Activated naive CD8-positive, alpha-beta T cell treated with anti-CD3 and anti-CD28 coated beads, Interleukin-2, amount 10 ng/mL, durations not matched to agents 7 days and 5 days (primary cell): ENCODE data around the gene KMT2B. TPM values are rescaled to one million over a fixed set of nuclear protein-coding genes. Genes with fewer than 3 reads are reported as not detected.
A peak's percentile ranks its signal among the peaks of the same experiment; 100 is the strongest.

Source experiments
- ATAC-seq: fragments of 150-1000 bp; cut with Tn5 transposase; one replicate; pipeline ENCODE4 v1.10.0; 2021; ENCODE audit warnings: low read depth, moderate library complexity
- POLR2A ChIA-PET: fragments of 350-600 bp; sonication (Branson Sonifier 250); formaldehyde crosslinking; loops from one replicate; lab custom pipeline; 2021; ENCODE audit warnings: antibody characterized with exemption; lab: Charles Lee
- DNase-seq: peaks from one replicate; pipeline ENCODE4 v3.0.0; 2021
- H3K27ac Mint-ChIP-seq: one replicate; pipeline ENCODE4 v1.8.0; 2022; ENCODE audit warnings: mild to moderate bottlenecking, mixed read lengths
- H3K27me3 Mint-ChIP-seq: one replicate; pipeline ENCODE4 v1.8.0; 2022; ENCODE audit warnings: mild to moderate bottlenecking, moderate library complexity, mixed read lengths
- H3K36me3 Mint-ChIP-seq: one replicate; pipeline ENCODE4 v1.8.0; 2021; ENCODE audit warnings: mild to moderate bottlenecking, mixed read lengths
- H3K4me1 Mint-ChIP-seq: one replicate; pipeline ENCODE4 v1.8.0; 2021; ENCODE audit warnings: mixed read lengths
- H3K4me3 Mint-ChIP-seq: one replicate; pipeline ENCODE4 v1.8.0; 2022; ENCODE audit warnings: mild to moderate bottlenecking, moderate library complexity, mixed read lengths
- H3K9me3 Mint-ChIP-seq: one replicate; pipeline ENCODE4 v1.8.0; 2021; ENCODE audit warnings: mixed read lengths
- total RNA-seq, 2 experiments: library from RNA; stranded (reverse); gene quantifications; one replicate each; pipeline ENCODE4 v1.2.3, GENCODE V29; 2021

The KMT2B gene
- total RNA-seq, 2 experiments from 2014 or later, result 74.6 to 75.9 TPM

DNA sequence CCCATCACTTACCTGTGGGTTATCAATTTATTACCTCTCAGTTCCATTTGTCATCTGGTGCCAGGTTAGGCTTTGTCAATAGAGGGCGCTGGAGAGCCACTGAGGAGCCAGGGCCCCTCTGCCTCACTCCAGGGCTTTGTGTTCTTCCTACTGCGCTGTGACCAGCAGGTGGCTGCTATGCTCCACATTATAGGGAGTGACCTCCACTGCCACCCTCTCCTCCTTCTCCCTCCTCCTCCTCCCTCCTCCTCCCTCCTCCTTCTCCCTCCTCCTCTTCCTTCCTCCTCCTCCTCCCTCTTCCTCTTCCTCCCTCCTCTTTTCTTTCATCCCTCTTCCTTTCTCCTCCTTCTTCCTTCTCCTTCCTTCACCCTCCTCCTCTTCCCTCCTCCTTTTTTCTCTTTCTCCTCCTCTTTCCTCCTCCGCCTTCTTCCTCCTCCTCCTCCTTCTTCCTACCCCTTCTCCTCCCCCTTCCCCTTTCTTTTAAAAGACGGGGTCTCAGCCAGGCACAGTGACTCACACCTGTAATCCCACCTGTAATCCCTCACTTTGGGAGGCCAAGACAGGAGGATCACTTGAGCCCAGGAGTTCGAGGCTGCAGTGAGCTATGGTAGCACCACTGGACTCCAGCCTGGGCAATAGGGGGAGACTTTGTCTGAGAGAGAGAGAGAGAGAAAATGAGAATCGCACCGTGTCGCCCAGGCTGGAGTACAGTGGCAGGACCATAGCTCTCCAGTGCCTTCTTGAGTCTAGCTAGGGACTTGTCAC is 23.8 kb upstream of the KMT2B start:
- Mint-ChIP-seq H3K36me3 (no peaks in the 10 kb centered on the region), H3K27ac (peak overlapping the region; percentile 12), H3K4me1 (peaks cover 16% of the 10 kb centered on the region), H3K4me3 (no peak overlapping the region), H3K9me3 (no peaks in the 10 kb centered on the region), H3K27me3 (peaks cover 2% of the 10 kb centered on the region)
- peak; percentile 86 for DNase-seq
- peak; percentile 100 for ATAC-seq
- POLR2A ChIA-PET, result interaction anchor here (0.8 to 6.5 kb wide), 4 partner anchors 19 to 126 kb away, joined by 3 to 61 read pairs (median 7); no protein-coding TSS in a partner anchor

DNA sequence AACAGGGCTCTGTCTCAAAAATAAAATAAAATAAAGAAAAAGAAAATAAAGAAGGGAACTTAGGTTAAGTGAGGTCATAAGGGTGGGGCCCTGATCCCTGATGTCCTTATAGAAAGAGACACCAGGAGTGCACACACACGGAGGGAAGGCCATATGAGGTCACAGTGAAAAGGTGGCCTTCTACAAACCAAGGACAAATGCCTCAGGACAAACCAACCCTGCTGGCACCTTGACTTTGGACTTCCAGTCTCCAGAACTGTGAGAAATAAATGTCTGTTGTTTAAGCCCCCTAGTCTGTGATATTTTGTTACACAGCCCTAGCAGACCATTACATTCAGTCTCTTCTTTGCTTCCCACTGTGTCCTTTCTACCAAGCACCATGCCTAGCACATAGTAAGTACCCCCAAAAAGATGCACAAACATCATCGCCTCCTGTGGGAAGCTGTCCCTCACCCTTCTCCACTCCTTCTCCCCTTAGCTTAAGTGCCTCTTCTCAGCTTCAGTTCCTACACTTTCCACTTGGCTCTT is 21.8 kb upstream of the KMT2B start:
- Mint-ChIP-seq H3K27me3 (no peaks in the 10 kb centered on the region), H3K27ac (no peak overlapping the region), H3K36me3 (no peaks in the 10 kb centered on the region), H3K9me3 (no peaks in the 10 kb centered on the region), H3K4me3 (no peak overlapping the region), H3K4me1 (peaks cover 18% of the 10 kb centered on the region)
- POLR2A ChIA-PET, result interaction anchor here (1.1 to 6.5 kb wide), 2 partner anchors 17 to 152 kb away, joined by 3 to 61 read pairs; no protein-coding TSS in a partner anchor
- ATAC-seq (no peak), DNase-seq (no peak)

DNA sequence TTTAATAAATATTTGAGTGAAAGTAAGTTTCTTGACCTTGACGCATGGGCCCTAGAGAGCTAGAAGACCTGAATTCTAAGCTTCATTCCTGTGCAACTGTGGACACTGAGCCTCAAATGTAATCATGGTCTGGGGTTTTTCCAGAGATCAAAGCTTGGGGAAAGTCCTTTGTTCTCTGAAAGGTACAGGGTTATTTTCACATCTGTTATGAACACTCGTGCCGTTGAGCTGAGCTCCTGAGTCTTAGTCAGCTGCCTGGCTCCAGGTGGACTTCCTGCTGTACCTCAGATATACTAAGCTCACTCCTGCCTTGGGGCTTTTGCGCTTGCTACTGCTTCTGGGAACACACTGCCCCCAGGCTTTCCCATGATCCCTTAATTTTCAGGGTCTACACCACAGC is 21.0 kb upstream of the KMT2B start:
- no peak for DNase-seq
- Mint-ChIP-seq H3K27me3 (no peaks in the 10 kb centered on the region), H3K36me3 (no peaks in the 10 kb centered on the region), H3K4me1 (peaks cover 18% of the 10 kb centered on the region), H3K9me3 (no peaks in the 10 kb centered on the region), H3K4me3 (no peak overlapping the region), H3K27ac (no peak overlapping the region)
- ATAC-seq, result no peak
- POLR2A ChIA-PET, result interaction anchor here (0.5 to 6.5 kb wide), 4 partner anchors 10 to 21 kb away, joined by 3 to 61 read pairs (median 3); partner anchors contain the start of gene KMT2B

DNA sequence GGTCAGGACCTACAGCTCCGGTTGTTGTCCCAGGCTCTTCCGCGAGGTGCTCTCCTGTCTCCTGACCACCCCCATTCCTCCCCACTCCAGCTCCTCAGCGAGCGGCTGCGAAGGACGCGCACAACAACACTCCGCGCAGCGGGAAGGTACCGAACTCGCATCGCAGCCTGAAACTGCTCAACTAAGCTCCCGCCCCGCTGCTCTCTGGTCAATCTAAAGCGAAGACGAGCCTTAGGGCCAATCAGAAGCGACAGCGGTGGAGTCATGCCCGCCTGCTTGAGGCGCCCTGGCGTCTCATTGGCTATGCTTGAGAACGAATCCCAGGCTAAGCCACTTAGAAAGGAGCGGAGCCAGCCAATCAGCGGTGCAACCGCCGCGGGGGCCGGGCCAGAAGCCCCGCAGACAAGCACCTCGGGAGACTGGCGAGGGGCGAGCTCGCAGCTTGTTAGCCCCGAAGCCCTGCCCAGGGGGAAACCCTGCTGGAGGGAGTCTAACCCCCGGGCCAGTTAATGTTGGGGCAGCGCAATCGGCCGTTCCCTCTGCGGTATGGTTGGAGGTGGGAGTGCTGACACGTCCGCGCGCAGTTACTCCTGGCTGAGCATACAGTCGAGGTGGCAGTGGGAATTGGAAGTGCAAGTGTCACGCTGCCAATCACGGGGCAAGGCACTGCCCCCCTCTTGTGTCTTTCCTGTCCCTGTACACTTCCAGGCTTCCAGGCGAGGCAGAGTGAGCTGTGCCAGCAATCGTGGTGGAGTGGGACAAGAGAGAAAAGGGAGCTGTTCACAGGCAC is 15.4 kb upstream of the KMT2B start:
- POLR2A ChIA-PET, result interaction anchor here (1.0 to 3.5 kb wide), 12 partner anchors 10 to 228 kb away, joined by 3 to 75 read pairs (median 6); partner anchors contain the start of genes IGFLR1, LIN37 and U2AF1L4

DNA sequence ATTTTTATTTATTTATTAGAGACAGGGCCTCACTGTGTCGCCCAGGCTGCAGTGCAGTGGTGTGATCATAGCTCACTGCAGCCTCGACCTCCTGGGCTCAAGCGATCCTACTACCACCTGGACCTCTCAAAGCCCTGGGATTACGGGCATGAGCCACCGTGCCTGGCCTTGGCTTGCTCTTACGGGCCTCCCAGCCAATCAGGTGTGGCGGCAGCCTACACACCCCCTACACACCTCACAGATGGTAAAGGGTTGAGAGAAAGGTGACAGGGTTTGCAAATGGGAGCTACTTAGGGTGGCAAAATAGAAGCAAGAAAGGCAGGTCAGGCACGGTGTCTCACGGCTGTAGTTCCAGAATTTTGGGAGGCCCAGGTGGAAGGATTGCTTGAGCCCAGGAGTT is 14.5 kb upstream of the KMT2B start:
- H3K36me3 Mint-ChIP-seq, result peaks cover 3% of the 10 kb centered on the region
- no peaks in the 10 kb centered on the region for H3K9me3 Mint-ChIP-seq
- H3K4me3 Mint-ChIP-seq, result no peak overlapping the region
- no peak for ATAC-seq
- no peak overlapping the region for H3K27ac Mint-ChIP-seq
- H3K27me3 Mint-ChIP-seq, result no peaks in the 10 kb centered on the region
- H3K4me1 Mint-ChIP-seq, result peaks cover 6% of the 10 kb centered on the region
- no peak for DNase-seq
- POLR2A ChIA-PET, result interaction anchor here (1.5 to 3.5 kb wide), 6 partner anchors 10 to 60 kb away, joined by 5 to 75 read pairs (median 6); partner anchors contain the start of genes IGFLR1 and LIN37

More for the DNA sequence above, 15.4 kb upstream of the KMT2B start:
- ATAC-seq (peak; percentile 100), DNase-seq (peak; percentile 90)
- Mint-ChIP-seq H3K4me1 (peaks cover 7% of the 10 kb centered on the region), H3K36me3 (peaks cover 3% of the 10 kb centered on the region), H3K4me3 (peak overlapping the region; percentile 98), H3K27me3 (no peaks in the 10 kb centered on the region), H3K27ac (peak overlapping the region; percentile 96), H3K9me3 (no peaks in the 10 kb centered on the region)

GRCh38 chr19:35704218-35704617 is 13.6 kb upstream of the KMT2B start, which contains the start of gene ZBTB32:
ZBTB32 (plus strand) TSS chr19:35704558; CDS start chr19:35714627, 10,069 bp downstream.
- POLR2A ChIA-PET, result interaction anchor here (0.5 kb wide), 1 partner anchor 9 kb away, joined by 3 read pairs; no protein-coding TSS in a partner anchor
- DNase-seq (no peak), ATAC-seq (no peak)
- peaks cover 6% of the 10 kb centered on the region for H3K36me3 Mint-ChIP-seq
- no peaks in the 10 kb centered on the region for H3K9me3 Mint-ChIP-seq
- H3K27me3 Mint-ChIP-seq, result no peaks in the 10 kb centered on the region
- H3K4me1 Mint-ChIP-seq, result peaks cover 6% of the 10 kb centered on the region
- H3K27ac Mint-ChIP-seq, result no peak within 1 kb of the TSS
- H3K4me3 Mint-ChIP-seq, result no peak within 1 kb of the TSS

GRCh38 chr19:35708391-35708790 is 9.4 kb upstream of the KMT2B start:
- DNase-seq, result no peak
- POLR2A ChIA-PET, result interaction anchor here (0.9 to 1.2 kb wide), 2 partner anchors 11 to 64 kb away, joined by 3 to 4 read pairs; no protein-coding TSS in a partner anchor
- H3K9me3 Mint-ChIP-seq, result no peaks in the 10 kb centered on the region

GRCh38 chr19:35710784-35711723 is 6.7 kb upstream of the KMT2B start:
- Mint-ChIP-seq H3K27me3 (no peaks in the 10 kb centered on the region), H3K27ac (peak overlapping the region; percentile 97), H3K4me1 (peaks cover 47% of the 10 kb centered on the region), H3K4me3 (peak overlapping the region; percentile 74), H3K9me3 (no peaks in the 10 kb centered on the region), H3K36me3 (peaks cover 9% of the 10 kb centered on the region)
- POLR2A ChIA-PET, result interaction anchor here (0.9 to 6.6 kb wide), 10 partner anchors 9 to 190 kb away, joined by 3 to 75 read pairs (median 8); partner anchors contain the start of genes COX6B1, ETV2, HSPB6 and IGFLR1
- ATAC-seq (peak; percentile 32), DNase-seq (peak; percentile 61)

More at GRCh38 chr19:35708391-35708790, 9.4 kb upstream of the KMT2B start:
- Mint-ChIP-seq H3K4me1 (peaks cover 26% of the 10 kb centered on the region), H3K36me3 (peaks cover 4% of the 10 kb centered on the region), H3K27ac (no peak overlapping the region), H3K27me3 (no peaks in the 10 kb centered on the region), H3K4me3 (no peak overlapping the region)
- no peak for ATAC-seq

DNA sequence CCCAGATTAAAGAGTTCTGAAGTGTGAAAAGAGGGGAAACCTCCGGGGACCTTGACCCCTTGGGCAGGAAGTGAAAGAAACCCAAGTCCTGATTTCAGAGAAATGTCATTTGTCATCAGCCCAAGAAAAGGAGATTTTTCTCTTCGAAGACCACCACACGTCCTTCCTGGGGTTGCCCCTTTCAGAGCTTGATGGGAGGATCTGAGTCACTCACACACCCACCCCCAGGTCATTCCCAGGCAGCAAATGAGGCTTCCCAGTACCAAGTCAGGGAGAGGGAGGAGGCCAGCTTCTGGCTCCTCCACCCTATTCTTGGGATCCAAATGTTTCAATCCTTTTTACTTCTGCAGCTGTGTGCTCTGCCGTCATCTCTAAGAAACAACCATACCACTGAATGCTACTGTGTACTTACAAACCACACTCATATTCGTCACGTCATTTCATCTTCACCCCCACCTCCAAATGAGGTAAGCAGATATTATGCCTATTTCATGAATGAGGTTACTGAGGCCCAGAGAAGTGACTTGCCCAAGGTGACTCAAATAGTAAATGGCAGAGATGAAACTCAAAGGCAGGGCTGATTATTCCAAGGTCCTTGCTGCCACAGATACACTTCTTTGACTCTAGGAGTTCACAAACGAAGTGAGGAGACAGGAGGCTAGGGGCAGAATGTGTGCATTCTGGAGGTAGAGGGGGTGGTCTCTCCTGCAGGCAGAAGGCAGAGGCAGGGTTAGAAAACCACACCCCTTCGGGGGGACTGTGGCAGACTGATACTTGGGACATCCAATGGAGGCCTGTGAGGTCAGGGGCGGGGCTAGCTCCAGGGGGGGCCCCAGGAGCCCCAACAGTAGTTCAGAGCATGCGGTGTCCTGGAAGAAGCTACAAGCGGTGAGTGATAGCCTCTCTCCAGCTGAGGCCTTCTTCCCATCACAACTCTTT is 5.0 kb upstream of the KMT2B start:
- DNase-seq (peak; percentile 79), ATAC-seq (peak; percentile 20)
- POLR2A ChIA-PET, result interaction anchor here (1.2 to 6.6 kb wide), 11 partner anchors 11 to 188 kb away, joined by 3 to 75 read pairs (median 8); partner anchors contain the start of genes COX6B1, ETV2, HSPB6 and IGFLR1
- Mint-ChIP-seq H3K9me3 (no peaks in the 10 kb centered on the region), H3K4me3 (peak overlapping the region; percentile 97), H3K4me1 (peaks cover 52% of the 10 kb centered on the region), H3K27ac (peak overlapping the region; percentile 95), H3K36me3 (peaks cover 11% of the 10 kb centered on the region), H3K27me3 (no peaks in the 10 kb centered on the region)

GRCh38 chr19:35713506-35713850 is 4.3 kb upstream of the KMT2B start:
- peak overlapping the region; percentile 97 for H3K4me3 Mint-ChIP-seq
- H3K27ac Mint-ChIP-seq, result peak overlapping the region; percentile 95
- ATAC-seq (no peak), DNase-seq (no peak)
- no peaks in the 10 kb centered on the region for H3K27me3 Mint-ChIP-seq
- peaks cover 11% of the 10 kb centered on the region for H3K36me3 Mint-ChIP-seq
- POLR2A ChIA-PET, result interaction anchor here (1.2 to 6.6 kb wide), 8 partner anchors 11 to 188 kb away, joined by 3 to 75 read pairs (median 7); partner anchors contain the start of genes ETV2, HSPB6, LIN37 and PSENEN
- no peaks in the 10 kb centered on the region for H3K9me3 Mint-ChIP-seq
- peaks cover 52% of the 10 kb centered on the region for H3K4me1 Mint-ChIP-seq
